ENCODE measurements around the gene TADA2B.

GRCh38 chr4:7070729-7071511 lies 27.7 kb downstream of the TADA2B start:
- TF ChIP-seq EZH2 (IDR thresholded peaks at IDR 0.05; ENCODE audit: borderline replicate concordance) = no peak
- peak; percentile 93 for TF ChIP-seq CTCF (IDR thresholded peaks at IDR 0.05; ENCODE audit: poor library complexity)
- no peak for TF ChIP-seq EZH2phosphoT487 (IDR thresholded peaks at IDR 0.05; ENCODE audit: low read depth, severe bottlenecking, unreplicated experiment)

Data from hepatocyte (in vitro differentiated cells).